Prostate gland (tissue), 2 donors: Measurements from ENCODE around the gene SLC36A2. TPM values are rescaled to one million over a fixed set of nuclear protein-coding genes. Genes with fewer than 3 reads are reported as not detected.

Experiments
- DNase-seq: peaks from one replicate; pipeline ENCODE4 v3.0.0-alpha.2; 2019; ENCODE audit warnings: low spot score
- H3K27ac ChIP-seq, 2 donors: fragments of 200-600 bp; sonication (generic); 2 replicates each; pipeline ENCODE4 v1.5.1; 2017 to 2019
- H3K27me3 ChIP-seq: fragments of 200-600 bp; sonication (generic); replicated peaks from 2 replicates; pipeline ENCODE4 v1.5.1; 2019; ENCODE audit not compliant: insufficient read depth
- H3K36me3 ChIP-seq, 2 donors: fragments of 200-600 bp; sonication (generic); 1 replicate in 1 of 2; 2 replicates in 1 of 2; pipeline versions ENCODE4 v1.5.1 to v1.8.1; 2017 to 2019
- H3K4me1 ChIP-seq: fragments of 200-600 bp; sonication (generic); replicated peaks from 2 replicates; pipeline ENCODE4 v1.5.1; 2019
- H3K4me3 ChIP-seq, 2 donors: fragments of 200-600 bp; sonication (generic); 2 replicates each; pipeline ENCODE4 v1.5.1; 2017 to 2019
- H3K9me3 ChIP-seq: fragments of 200-600 bp; sonication (generic); 2 replicates; pipeline ENCODE4 v1.5.1; 2017
- POLR2A ChIP-seq: fragments of 450-650 bp; IDR thresholded peaks from one replicate; pipeline ENCODE4 v1.6.1; 2016; ENCODE audit warnings: antibody characterized with exemption, mild to moderate bottlenecking
- POLR2AphosphoS5 ChIP-seq: sonication (generic); formaldehyde crosslinking; IDR thresholded peaks from one replicate; pipeline ENCODE4 v1.6.1; 2017; ENCODE audit warnings: antibody characterized with exemption
- WGBS: methylation state at CpG from one replicate; pipeline ENCODE4 v1.1.5; 2018; 5-methylcytosine and 5-hydroxymethylcytosine counted together
- intact Hi-C: fragments of 100-400 bp; cut with DNase I; formaldehyde crosslinking; loops from one replicate; pipeline ENCODE4 v1.14.2; 2022
- total RNA-seq, 2 donors: library from RNA; depleted of rRNA; stranded (reverse); fragments of >200 nt; gene quantifications; one replicate each; pipeline ENCODE4 v1.1.0, GENCODE V29; 2016
- TF ChIP-seq, protein P1 (sequence below), 4 experiments: fragments of 200-600 bp in 2 of 4; fragments of 450-650 bp in 2 of 4; sonication (generic) in 2 of 4; IDR thresholded peaks; 1 replicate in 3 of 4; 2 replicates in 1 of 4; pipeline ENCODE4 v1.5.1; 2016 to 2019; ENCODE audit warnings: antibody characterized with exemption in 4 of 4, mild to moderate bottlenecking in 2 of 4, moderate library complexity in 2 of 4

The SLC36A2 gene
- total RNA-seq, 2 donors from 2014 or later, result 0.74 TPM; not detected in 1

DNA sequence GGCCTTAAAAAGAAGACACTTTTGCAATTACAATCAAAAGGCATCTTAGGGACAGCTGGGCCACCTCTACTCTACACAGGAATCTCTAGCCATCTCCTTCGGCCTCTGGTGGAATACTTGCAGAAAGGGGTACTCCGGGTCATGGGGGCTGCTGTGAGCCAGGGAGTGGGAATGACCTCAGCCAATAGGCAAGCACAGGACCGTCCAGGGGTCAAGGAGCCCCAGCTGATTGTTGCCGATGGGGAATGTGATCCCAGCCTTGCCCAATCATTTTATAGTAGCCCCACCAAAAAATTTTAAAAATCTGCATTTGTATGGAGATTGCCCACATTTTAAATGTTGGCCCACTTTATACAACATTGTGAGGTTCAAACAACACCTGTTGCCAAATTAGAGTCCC lies 26.9 kb downstream of the SLC36A2 start:
- no peak for DNase-seq
- Histone ChIP-seq H3K4me3 (no peak overlapping the region), H3K27ac (no peak overlapping the region), H3K27me3 (no peaks in the 10 kb centered on the region), H3K36me3 (no peaks in the 10 kb centered on the region), H3K9me3 (no peaks in the 10 kb centered on the region), H3K4me1 (no peaks in the 10 kb centered on the region)
- TF ChIP-seq, protein P1, sequence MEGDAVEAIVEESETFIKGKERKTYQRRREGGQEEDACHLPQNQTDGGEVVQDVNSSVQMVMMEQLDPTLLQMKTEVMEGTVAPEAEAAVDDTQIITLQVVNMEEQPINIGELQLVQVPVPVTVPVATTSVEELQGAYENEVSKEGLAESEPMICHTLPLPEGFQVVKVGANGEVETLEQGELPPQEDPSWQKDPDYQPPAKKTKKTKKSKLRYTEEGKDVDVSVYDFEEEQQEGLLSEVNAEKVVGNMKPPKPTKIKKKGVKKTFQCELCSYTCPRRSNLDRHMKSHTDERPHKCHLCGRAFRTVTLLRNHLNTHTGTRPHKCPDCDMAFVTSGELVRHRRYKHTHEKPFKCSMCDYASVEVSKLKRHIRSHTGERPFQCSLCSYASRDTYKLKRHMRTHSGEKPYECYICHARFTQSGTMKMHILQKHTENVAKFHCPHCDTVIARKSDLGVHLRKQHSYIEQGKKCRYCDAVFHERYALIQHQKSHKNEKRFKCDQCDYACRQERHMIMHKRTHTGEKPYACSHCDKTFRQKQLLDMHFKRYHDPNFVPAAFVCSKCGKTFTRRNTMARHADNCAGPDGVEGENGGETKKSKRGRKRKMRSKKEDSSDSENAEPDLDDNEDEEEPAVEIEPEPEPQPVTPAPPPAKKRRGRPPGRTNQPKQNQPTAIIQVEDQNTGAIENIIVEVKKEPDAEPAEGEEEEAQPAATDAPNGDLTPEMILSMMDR (IDR thresholded peaks at IDR 0.05), result no peak
- TF ChIP-seq POLR2A (no peak), POLR2AphosphoS5 (no peak)
- intact Hi-C loops, result no loop called here
- 66% methylated on average over 4 of the region's 4 CpGs for WGBS

DNA sequence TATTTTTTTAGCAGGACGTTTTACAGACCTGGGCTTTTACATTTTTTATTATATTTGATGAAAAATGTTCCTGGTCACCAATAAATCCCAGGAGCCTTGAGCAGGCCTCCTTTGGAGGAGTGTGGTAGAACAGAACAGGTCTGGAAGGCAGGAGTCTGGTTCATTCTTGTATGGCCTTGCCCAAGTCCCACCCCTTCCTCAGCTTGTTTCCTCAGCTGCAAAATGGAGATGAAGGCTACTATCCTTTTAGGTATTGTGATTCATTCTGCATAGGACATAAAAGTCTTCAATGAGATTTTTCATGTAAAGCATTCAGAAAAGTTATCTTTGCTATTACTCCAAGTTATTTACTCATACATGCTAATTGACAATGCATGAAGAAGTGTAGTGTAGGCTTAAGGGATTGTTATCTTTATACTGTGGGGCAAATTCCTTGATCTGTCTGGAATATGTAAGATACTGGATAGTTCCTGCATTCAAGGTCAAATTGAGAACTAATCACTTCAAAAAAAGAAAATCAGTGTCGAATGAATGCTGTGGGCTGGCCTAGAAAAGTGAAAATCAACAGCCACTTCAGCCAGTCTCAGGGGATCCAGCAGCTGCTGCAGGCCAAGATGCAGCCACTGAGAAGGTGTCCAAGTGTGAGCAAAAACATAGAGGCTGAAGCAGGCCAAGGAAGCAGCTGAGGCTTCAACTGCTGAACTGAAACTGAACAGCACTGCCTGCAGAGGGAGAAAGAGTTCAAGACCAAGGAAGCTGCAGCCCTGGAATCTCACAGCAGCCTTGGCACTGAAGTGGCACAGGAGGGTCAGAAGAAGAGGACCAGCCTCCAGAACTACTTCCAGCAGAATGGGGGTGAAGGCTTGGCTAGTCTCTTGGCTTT lies 28.3 kb downstream of the SLC36A2 start:
- intact Hi-C loops, result no loop called here
- Histone ChIP-seq H3K27ac (no peak overlapping the region), H3K4me3 (no peak overlapping the region), H3K4me1 (no peaks in the 10 kb centered on the region), H3K36me3 (no peaks in the 10 kb centered on the region), H3K9me3 (no peaks in the 10 kb centered on the region), H3K27me3 (no peaks in the 10 kb centered on the region)
- 63% methylated on average over 2 of the region's 2 CpGs for WGBS
- TF ChIP-seq POLR2A (no peak), POLR2AphosphoS5 (no peak)
- TF ChIP-seq, protein P1 (IDR thresholded peaks at IDR 0.05), result no peak
- no peak for DNase-seq

DNA sequence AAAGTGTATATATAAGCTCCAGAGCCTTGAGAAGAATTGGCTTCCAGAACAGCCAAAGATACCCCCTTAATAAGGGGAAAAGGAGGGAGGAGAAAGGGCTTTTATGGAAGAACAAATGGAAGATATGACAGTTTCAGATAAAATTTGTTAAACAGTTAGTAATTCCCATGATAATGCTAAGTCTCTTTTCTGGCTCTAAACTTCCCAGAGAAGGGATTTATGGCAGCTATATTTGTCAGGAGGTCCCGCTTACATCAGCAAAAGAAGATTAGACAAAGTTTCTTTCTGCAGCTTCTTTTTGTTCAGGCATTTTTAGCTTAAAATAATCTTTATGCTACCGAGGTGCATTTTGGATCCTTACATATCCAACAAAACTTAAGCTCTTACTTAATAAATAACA lies 29.5 kb downstream of the SLC36A2 start:
- H3K4me1 ChIP-seq, result no peaks in the 10 kb centered on the region
- H3K27me3 ChIP-seq, result no peaks in the 10 kb centered on the region
- intact Hi-C loops, result no loop called here
- H3K27ac ChIP-seq, result no peak overlapping the region
- no peak for DNase-seq
- TF ChIP-seq, protein P1 (IDR thresholded peaks at IDR 0.05), result no peak
- TF ChIP-seq POLR2AphosphoS5 (no peak), POLR2A (no peak)
- 70% methylated on average over 2 of the region's 2 CpGs for WGBS
- H3K36me3 ChIP-seq, result no peaks in the 10 kb centered on the region
- H3K4me3 ChIP-seq, result no peak overlapping the region
- no peaks in the 10 kb centered on the region for H3K9me3 ChIP-seq

DNA sequence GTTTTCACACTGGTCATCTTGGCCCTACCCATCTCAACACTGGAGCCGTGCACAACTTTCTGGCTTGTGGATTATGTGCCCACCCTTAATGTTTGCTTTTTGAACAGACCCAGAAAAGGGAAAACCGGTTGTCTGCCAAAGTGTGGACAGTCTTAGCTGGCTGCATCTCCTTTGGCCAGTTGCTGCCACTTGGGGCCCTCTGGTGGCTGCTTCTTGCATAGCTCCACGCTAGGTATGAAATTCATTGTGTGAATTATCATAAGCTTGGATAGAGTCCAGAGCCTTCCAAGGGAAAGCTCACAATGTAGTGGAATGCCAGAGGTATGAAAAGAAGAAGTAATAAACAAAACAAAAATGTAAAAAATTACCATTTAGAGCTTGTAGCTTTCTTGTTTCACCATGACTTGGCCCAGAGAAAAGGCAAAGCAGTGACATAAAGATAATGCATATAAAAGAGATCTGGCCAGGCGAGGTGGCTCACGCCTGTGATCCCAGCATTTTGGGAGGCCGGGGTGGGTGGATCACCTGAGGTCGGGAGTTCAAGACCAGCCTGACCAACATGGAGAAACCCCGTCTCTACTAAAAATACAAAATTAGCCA lies 31.3 kb downstream of the SLC36A2 start:
- no peaks in the 10 kb centered on the region for H3K27me3 ChIP-seq
- intact Hi-C loops, result no loop called here
- no peak overlapping the region for H3K27ac ChIP-seq
- 53% methylated on average over 8 of the region's 8 CpGs for WGBS
- no peaks in the 10 kb centered on the region for H3K36me3 ChIP-seq
- no peaks in the 10 kb centered on the region for H3K4me1 ChIP-seq
- TF ChIP-seq, protein P1 (IDR thresholded peaks at IDR 0.05), result peak; percentile 72 to 81 (median 76)
- TF ChIP-seq POLR2A, result no peak
- peak; percentile 67 for TF ChIP-seq POLR2AphosphoS5
- no peak overlapping the region for H3K4me3 ChIP-seq
- DNase-seq, result peak; percentile 75
- H3K9me3 ChIP-seq, result no peaks in the 10 kb centered on the region
